ENCODE data around the gene PLCD4.

The PLCD4 gene

GRCh38 chr2:218663901-218664300 lies 56.2 kb downstream of the PLCD4 start:
- DNase-seq (ENCODE audit: low read depth in 2 of 2, low spot score in 1 of 2), result no peak

- DNase-seq (ENCODE audit: low read depth in 2 of 2, low spot score in 1 of 2), result no peak
Measured at GRCh38 chr2:218664653-218665052, 57.0 kb downstream of the PLCD4 start.

DNA sequence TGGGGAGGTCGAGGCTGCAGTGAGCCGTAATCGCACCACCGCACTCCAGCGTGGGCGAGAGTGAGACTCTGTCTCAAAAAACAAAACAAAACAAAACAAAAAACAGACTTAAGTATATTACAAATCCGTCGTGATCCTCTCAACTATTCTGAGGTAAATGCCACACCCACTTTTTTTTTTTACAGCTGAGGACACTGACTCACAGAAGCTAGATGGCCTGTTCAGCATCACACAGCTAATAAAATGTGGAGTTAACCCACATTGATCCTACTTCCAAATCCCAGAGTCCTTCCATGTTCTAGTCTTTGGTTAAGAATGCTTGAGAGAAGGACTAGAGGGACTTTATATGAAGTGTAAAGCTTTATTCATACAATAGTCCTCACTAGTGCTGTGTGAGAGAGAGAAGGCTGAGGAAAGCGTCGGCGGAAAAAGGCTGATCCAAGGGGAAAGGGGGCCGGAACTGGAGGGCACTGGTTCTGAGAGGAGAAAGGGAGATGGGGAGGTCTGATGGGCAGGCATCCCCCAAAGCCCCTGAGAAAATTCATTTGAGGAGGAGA lies 63.5 kb downstream of the PLCD4 start:
- no peak for DNase-seq (ENCODE audit: low read depth in 2 of 2, low spot score in 1 of 2)

DNA sequence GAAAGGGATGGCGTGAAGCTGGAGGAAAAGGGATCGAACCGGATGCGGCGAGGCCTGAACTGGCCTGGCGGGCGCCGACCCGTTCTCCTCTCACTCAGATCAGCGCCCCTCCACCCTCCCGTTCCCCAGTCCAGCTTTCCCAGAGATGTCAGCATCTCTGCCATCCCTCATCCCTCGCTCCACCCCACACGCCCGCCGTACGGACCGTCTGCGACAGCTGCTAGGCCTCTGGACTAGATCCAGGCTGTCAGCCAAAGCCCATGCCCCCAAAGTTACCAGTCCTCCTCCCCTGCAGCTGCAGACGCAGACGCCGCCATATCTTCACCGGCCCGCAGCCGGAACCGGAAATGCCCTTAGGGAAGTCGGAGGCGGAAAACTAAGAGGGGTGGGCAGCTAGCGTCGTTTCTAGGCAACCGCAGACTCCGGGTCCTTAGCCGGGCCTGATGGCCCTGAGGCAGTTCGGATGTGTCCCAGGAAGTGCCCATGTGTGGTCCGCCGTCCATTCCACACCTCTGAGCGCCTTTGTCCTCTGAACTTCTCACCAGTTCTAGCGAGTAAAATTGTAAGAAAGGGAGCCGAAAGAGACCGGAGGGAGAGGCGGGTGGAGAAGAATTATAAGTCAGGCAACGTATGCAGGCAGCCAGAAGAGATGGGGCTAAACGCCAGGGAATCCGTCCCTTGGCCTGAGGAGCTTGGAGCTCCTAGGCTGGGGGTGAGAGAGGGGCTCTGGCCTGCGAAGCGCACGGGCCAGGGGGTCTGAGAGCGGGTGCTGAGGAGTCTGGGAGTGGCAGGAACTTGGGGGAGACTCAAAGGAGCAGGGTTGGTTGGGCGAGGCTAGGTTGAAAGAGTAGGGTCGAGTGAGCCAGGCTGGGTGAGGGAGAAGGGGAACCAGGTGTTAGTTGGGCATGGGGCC lies 64.2 kb downstream of the PLCD4 start, which contains the start of the genes RNF25 and STK36:
Gene RNF25 (minus strand): TSS at position 349 of the 913 bp plus-strand sequence. CDS start 32 bp downstream, at position 317.
Gene STK36 (plus strand): TSS at position 433 of the 913 bp plus-strand sequence. CDS start 744 bp downstream, outside the sequence.
- peak; percentile 47 to 71 for DNase-seq (ENCODE audit: low read depth in 2 of 2, low spot score in 1 of 2)

DNA sequence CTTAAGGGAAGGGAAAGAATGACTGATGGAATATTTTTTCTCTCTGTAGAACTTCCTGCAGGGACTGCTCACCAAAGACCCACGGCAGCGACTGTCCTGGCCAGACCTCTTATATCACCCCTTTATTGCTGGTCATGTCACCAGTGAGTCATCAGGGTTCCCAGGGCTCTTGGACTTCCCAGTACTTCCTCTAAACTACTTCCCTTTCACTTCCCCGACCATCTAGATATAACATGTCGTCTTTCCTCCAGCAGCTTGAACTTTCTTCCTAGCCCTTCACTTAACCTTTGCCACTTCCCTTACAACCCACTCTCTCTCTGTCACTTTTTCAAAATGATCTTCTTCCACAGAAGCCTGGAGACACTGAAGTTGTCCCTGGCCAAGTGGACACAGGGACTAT lies 71.4 kb downstream of the PLCD4 start:
- no peak for DNase-seq (ENCODE audit: low read depth in 2 of 2, low spot score in 1 of 2)

GRCh38 chr2:218680061-218680460 lies 72.4 kb downstream of the PLCD4 start:
- DNase-seq (ENCODE audit: low read depth in 2 of 2, low spot score in 1 of 2), result no peak
